CD4-positive, alpha-beta memory T cell (primary cell): ENCODE results near the gene FAM120A. TPM values are rescaled to one million over a fixed set of nuclear protein-coding genes. Genes with fewer than 3 reads are reported as not detected.

Source experiments
- CTCF ChIA-PET: fragments of 350-600 bp; sonication (Branson Sonifier 250); formaldehyde crosslinking; loops from one replicate; lab custom pipeline; 2021; ENCODE audit warnings: inconsistent platforms; ENCODE audit not compliant: partially characterized antibody; lab: Charles Lee
- POLR2A ChIA-PET: fragments of 350-600 bp; sonication (Branson Sonifier 250); formaldehyde crosslinking; loops from one replicate; lab custom pipeline; 2021; ENCODE audit not compliant: partially characterized antibody; lab: Charles Lee
- DNase-seq, 5 donors: peaks; one replicate each; pipeline versions ENCODE4 v3.0.0 to v3.0.0-alpha.2; 2020 to 2022; ENCODE audit warnings: mixed read lengths in 1 of 5
- H3K27ac ChIP-seq: one replicate; pipeline ENCODE4 v1.7.0; 2013; ENCODE audit warnings: low read depth, low read length
- H3K27me3 ChIP-seq: 2 replicates; pipeline ENCODE4 v1.7.0; 2013; ENCODE audit warnings: mild to moderate bottlenecking, low read length, moderate library complexity; ENCODE audit not compliant: insufficient read depth
- H3K36me3 ChIP-seq: 2 replicates; pipeline ENCODE4 v1.7.0; 2013; ENCODE audit warnings: mild to moderate bottlenecking, low read length, moderate library complexity; ENCODE audit not compliant: insufficient read depth
- H3K4me1 ChIP-seq: 2 replicates; pipeline ENCODE4 v1.7.0; 2013; ENCODE audit warnings: mild to moderate bottlenecking, low read length, moderate library complexity; ENCODE audit not compliant: insufficient read depth
- H3K4me3 ChIP-seq, 2 donors: one replicate each; pipeline ENCODE4 v1.7.0; 2013; ENCODE audit warnings: low read length in 2 of 2, mild to moderate bottlenecking in 1 of 2
- H3K9me3 ChIP-seq, 2 donors: one replicate each; pipeline ENCODE4 v1.7.0; 2013; ENCODE audit warnings: low read length in 2 of 2, control low read depth in 1 of 2; ENCODE audit not compliant: control insufficient read depth in 1 of 2
- H3K27ac Mint-ChIP-seq, 7 donors: one replicate each; pipeline ENCODE4 v1.8.0; 2020 to 2021; ENCODE audit warnings: mixed read lengths in 7 of 7, mild to moderate bottlenecking in 6 of 7, inconsistent platforms in 3 of 7, moderate library complexity in 3 of 7
- H3K27me3 Mint-ChIP-seq, 2 donors: one replicate each; pipeline ENCODE4 v1.8.0; 2020 to 2021; ENCODE audit warnings: mixed read lengths in 2 of 2
- H3K36me3 Mint-ChIP-seq, 2 donors: one replicate each; pipeline ENCODE4 v1.8.0; 2020 to 2021; ENCODE audit warnings: mixed read lengths in 2 of 2, inconsistent platforms in 1 of 2, mild to moderate bottlenecking in 1 of 2
- H3K4me1 Mint-ChIP-seq, 4 donors: one replicate each; pipeline ENCODE4 v1.8.0; 2020 to 2021; ENCODE audit warnings: mixed read lengths in 4 of 4, mild to moderate bottlenecking in 1 of 4
- H3K4me3 Mint-ChIP-seq, 8 donors: one replicate each; pipeline ENCODE4 v1.8.0; 2020 to 2021; ENCODE audit warnings: mixed read lengths in 8 of 8, mild to moderate bottlenecking in 7 of 8, moderate library complexity in 6 of 8, inconsistent platforms in 3 of 8
- H3K9me3 Mint-ChIP-seq, 8 donors: one replicate each; pipeline ENCODE4 v1.8.0; 2020 to 2021; ENCODE audit warnings: mixed read lengths in 8 of 8, mild to moderate bottlenecking in 5 of 8, inconsistent platforms in 3 of 8, moderate library complexity in 1 of 8
- intact Hi-C: fragments of 100-400 bp; cut with micrococcal nuclease; formaldehyde crosslinking; loops from one replicate; pipeline ENCODE4 v1.15.1; 2023
- polyA plus RNA-seq, 2 donors: library from polyadenylated mRNA; unstranded; fragments of 300-500 nt; fragmentation: Illumina TruSeq; gene quantifications; one replicate each; pipeline ENCODE4 v1.2.3, GENCODE V29; 2021
- total RNA-seq, 2 experiments: library from RNA; stranded (reverse); gene quantifications; one replicate each; pipeline ENCODE4 v1.2.3, GENCODE V29; 2021

The FAM120A gene
- total and polyA plus RNA-seq, 4 experiments from 2014 or later: 6.2 to 88.5 (median 49.9) TPM

DNA sequence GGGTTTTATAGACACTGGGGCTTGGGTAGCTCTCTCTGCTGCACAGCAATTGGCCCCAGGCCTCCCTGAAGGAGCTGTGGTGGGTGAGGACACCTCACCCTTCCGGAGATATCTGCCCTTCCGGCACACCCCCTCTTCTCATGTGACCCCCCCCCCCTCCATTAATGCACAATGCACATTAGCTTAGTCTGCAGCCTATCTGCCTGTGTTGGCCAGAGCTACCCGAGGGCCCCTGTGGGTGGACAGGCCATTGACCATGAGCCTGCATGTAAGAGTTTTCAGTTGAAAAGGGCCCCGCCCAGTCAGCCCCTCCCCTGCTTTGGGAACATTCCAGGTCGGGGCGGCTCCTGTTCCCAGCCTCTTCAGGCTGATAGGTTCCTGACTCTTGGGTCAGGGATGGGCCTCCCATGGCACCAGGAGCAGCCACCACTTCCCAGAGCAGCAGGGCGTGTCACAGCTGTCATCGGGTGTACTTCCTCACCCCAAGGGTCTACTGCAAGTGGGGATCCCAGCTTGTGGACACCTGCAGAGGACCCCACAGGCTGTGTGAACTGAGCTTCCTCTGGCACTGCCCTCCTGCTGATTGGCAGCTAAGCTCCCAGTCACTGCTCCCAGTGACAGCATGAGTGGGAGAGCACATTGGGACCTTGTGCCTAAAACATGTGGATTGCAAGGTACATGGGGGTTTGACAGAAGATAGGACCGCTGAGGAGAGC, 142.7 kb downstream of the FAM120A start:
- Histone ChIP-seq H3K36me3 (no peaks in the 10 kb centered on the region), H3K9me3 (no peaks in the 10 kb centered on the region), H3K27me3 (no peaks in the 10 kb centered on the region), H3K4me3 (no peak overlapping the region), H3K4me1 (peaks cover 34% of the 10 kb centered on the region), H3K27ac (no peak overlapping the region)
- Mint-ChIP-seq H3K27me3 (no peaks in the 10 kb centered on the region), H3K36me3 (no peaks in the 10 kb centered on the region), H3K4me1 (peaks cover 42 to 85% (median 65%) of the 10 kb centered on the region in 4 donors), H3K9me3 (no peaks in the 10 kb centered on the region), H3K27ac (peak overlapping the region in 1 of 7 donors; percentile 22), H3K4me3 (no peak overlapping the region)
- POLR2A ChIA-PET: no interaction called here
- no peak for DNase-seq
- intact Hi-C loops: no loop called here
- CTCF ChIA-PET: interaction anchor here (0.7 to 1.0 kb wide), 2 partner anchors 12 to 54 kb away, joined by 3 read pairs; no protein-coding TSS in a partner anchor

DNA sequence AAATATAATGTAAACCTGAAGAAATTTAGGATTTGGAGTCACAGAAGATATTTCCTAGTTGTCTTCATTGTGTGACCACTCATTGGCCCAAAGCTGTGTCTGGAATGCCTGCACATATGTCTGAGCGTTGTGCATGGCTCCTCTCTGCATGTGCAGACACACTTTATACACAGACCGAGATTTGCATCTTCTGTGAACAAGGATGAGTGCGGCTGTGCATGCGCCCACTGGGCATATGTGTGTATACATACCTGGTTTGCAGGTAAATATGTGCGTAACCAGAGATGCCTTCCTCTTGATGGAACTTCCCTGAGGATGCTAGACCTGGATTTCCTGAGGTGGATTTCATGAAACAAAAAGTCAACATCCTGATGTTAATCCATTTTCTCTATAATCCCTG, 144.0 kb downstream of the FAM120A start:
- H3K27ac Mint-ChIP-seq: peak overlapping the region in 1 of 7 donors; percentile 12
- H3K4me1 ChIP-seq: peaks cover 47% of the 10 kb centered on the region

DNA sequence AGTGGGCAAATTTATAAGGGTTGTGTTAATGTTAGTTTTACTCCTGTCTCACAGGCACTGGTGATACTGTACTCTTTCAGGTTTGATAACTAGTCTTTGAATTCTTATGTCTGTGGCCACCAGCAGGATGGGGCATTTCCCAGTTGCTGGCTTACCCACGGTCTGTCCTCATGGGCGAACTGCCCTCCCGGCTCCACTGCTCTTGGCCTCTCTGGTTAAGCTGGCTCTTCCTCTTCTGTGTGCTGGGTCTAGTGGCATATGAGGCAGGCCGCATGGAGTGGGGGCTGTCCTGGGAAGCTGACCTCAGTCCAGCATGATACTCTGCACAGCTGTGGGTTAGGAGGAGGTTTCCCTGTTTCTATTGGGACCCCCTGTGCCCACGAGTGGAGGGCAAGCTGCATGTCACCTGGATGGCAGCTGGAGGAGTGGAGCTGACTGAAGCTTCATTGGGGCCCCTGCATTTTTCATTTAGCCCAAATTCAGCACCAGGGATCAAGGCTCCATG, 144.4 kb downstream of the FAM120A start:
- H3K9me3 Mint-ChIP-seq: no peaks in the 10 kb centered on the region
- no peaks in the 10 kb centered on the region for H3K27me3 Mint-ChIP-seq
- Histone ChIP-seq H3K9me3 (no peaks in the 10 kb centered on the region), H3K27ac (no peak overlapping the region), H3K4me3 (no peak overlapping the region), H3K4me1 (peaks cover 52% of the 10 kb centered on the region), H3K27me3 (no peaks in the 10 kb centered on the region), H3K36me3 (no peaks in the 10 kb centered on the region)
- no peak for DNase-seq
- CTCF ChIA-PET: interaction anchor here (1.4 kb wide), 1 partner anchor 30 kb away, joined by 3 read pairs; no protein-coding TSS in a partner anchor
- intact Hi-C loops: no loop called here
- POLR2A ChIA-PET: no interaction called here
- no peaks in the 10 kb centered on the region for H3K36me3 Mint-ChIP-seq
- H3K4me3 Mint-ChIP-seq: peak overlapping the region in 1 of 8 donors; percentile 39
- peaks cover 49 to 87% (median 67%) of the 10 kb centered on the region in 4 donors for H3K4me1 Mint-ChIP-seq
- peak overlapping the region in 4 of 7 donors; percentile 12 to 55 (median 42) for H3K27ac Mint-ChIP-seq

More for the DNA sequence above, 144.0 kb downstream of the FAM120A start:
- no peaks in the 10 kb centered on the region for H3K27me3 ChIP-seq
- Mint-ChIP-seq H3K9me3 (no peaks in the 10 kb centered on the region), H3K27me3 (no peaks in the 10 kb centered on the region), H3K4me1 (peaks cover 47 to 85% (median 66%) of the 10 kb centered on the region in 4 donors), H3K4me3 (no peak overlapping the region), H3K36me3 (no peaks in the 10 kb centered on the region)
- CTCF ChIA-PET: interaction anchor here (1.4 kb wide), 1 partner anchor 29 kb away, joined by 3 read pairs; no protein-coding TSS in a partner anchor
- POLR2A ChIA-PET: no interaction called here
- H3K9me3 ChIP-seq: no peaks in the 10 kb centered on the region
- DNase-seq: no peak
- H3K27ac ChIP-seq: no peak overlapping the region
- H3K36me3 ChIP-seq: no peaks in the 10 kb centered on the region
- intact Hi-C loops: no loop called here
- no peak overlapping the region for H3K4me3 ChIP-seq

DNA sequence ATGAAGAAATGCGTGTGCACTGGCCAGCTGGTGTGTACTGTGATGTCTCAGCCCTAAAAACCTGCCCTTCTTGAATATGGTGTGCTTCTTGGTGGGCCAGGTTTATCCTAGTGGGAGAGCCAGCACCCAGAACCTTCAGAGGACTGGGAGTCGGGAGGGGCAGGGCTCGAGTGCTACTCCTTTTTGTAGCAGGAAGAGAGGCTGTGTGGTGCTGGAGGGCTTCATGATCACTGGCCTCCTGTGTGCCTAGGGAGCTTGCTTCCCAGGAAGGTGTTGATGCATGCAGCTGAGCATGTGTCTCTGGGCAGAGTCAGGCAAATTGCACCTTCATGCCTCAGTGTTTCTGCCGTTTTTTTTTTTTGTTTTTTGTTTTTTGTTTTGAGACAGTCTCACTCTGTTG, 144.9 kb downstream of the FAM120A start:
- Mint-ChIP-seq H3K4me1 (peaks cover 49 to 88% (median 69%) of the 10 kb centered on the region in 4 donors), H3K36me3 (no peaks in the 10 kb centered on the region), H3K27ac (peak overlapping the region in 3 of 7 donors; percentile 35 to 64 (median 48)), H3K27me3 (no peaks in the 10 kb centered on the region), H3K9me3 (no peaks in the 10 kb centered on the region), H3K4me3 (peak overlapping the region in 1 of 8 donors; percentile 39)
- no peak for DNase-seq
- intact Hi-C loops: no loop called here
- Histone ChIP-seq H3K27ac (no peak overlapping the region), H3K4me3 (no peak overlapping the region), H3K9me3 (no peaks in the 10 kb centered on the region), H3K27me3 (no peaks in the 10 kb centered on the region), H3K4me1 (peaks cover 56% of the 10 kb centered on the region), H3K36me3 (no peaks in the 10 kb centered on the region)
- CTCF ChIA-PET: interaction anchor here (1.4 kb wide), 1 partner anchor 30 kb away, joined by 3 read pairs; no protein-coding TSS in a partner anchor
- POLR2A ChIA-PET: no interaction called here

DNA sequence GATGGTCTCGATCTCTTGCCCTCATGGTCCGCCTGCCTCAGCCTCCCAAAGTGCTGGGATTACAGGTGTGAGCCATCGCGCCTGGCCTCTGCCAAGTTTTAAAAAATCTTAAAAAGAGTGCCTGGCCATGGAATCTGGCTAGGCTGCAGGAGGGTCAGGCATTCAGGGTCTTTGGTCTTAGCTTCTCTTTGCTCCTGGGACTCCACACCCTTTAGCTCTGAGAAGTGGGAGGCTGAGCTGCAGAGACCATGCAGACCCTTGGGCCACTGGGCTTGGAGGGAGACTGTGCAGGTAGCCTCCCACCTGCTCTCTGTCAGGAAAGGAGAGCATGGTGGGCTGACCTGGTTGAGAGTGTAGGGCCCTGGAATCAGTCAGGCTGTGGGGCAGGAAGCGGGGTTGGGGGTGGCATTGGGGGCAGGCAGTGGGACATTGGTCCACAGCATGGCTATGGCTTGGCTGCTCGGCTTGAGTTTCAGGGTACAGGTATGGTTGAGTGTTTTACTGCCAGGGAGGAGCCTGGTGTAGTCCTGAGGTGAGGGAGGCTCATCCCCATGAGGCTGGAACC, 145.7 kb downstream of the FAM120A start:
- Mint-ChIP-seq H3K27ac (peak overlapping the region in 4 of 7 donors; percentile 46 to 74 (median 64)), H3K9me3 (no peaks in the 10 kb centered on the region), H3K4me3 (peak overlapping the region in 1 of 8 donors; percentile 30), H3K4me1 (peaks cover 53 to 82% (median 70%) of the 10 kb centered on the region in 4 donors), H3K27me3 (no peaks in the 10 kb centered on the region), H3K36me3 (no peaks in the 10 kb centered on the region)
- Histone ChIP-seq H3K27me3 (no peaks in the 10 kb centered on the region), H3K4me3 (no peak overlapping the region), H3K27ac (no peak overlapping the region), H3K4me1 (peaks cover 55% of the 10 kb centered on the region), H3K36me3 (no peaks in the 10 kb centered on the region), H3K9me3 (no peaks in the 10 kb centered on the region)
- no peak for DNase-seq
- ChIA-PET POLR2A (no interaction called here), CTCF (interaction anchor here (1.4 kb wide), 1 partner anchor 31 kb away, joined by 3 read pairs; no protein-coding TSS in a partner anchor)
- intact Hi-C loops: no loop called here

DNA sequence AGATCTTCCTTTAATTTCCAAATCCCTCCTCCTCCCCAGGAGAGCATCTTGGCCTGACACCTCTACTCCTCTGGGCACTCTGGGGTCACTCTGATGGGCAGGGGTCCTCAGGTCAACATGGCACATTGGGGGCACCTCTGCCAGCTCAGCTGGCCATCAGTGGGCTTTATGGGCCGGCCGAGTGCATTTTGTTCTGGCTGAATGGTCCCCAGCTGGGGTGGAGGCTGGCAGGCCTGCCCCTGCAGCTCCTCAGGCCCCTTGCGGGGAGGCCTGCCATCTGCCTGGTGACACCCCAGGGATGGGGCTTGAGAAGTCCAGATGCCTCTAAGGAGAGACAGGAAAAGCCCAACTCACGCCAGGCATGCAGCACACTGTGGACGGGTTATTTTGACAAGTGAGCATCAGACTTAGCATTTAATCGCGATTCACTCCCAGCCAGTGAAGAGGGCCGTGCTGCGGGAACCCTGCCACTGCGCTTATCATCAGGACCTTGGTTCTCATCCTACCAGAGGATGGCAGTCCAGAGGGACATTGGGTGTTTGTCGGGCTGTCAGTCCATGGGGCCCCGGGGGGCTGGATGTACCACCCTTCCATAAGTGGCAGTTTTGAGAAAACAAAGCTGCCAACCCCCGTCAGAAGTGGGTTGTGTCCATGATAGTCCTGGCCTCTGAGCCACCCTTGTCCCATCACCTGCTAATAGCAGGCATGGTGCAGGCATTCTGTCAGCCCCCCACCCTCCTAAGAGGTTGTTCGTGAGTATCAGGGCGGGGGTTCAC, 146.6 kb downstream of the FAM120A start:
- Mint-ChIP-seq H3K27ac (peak overlapping the region in 5 of 7 donors; percentile 57 to 90 (median 72)), H3K36me3 (peaks cover 0 to 2% of the 10 kb centered on the region in 2 donors), H3K4me1 (peaks cover 49 to 76% (median 67%) of the 10 kb centered on the region in 4 donors), H3K4me3 (peak overlapping the region in 5 of 8 donors; percentile 57 to 82 (median 74)), H3K9me3 (no peaks in the 10 kb centered on the region), H3K27me3 (no peaks in the 10 kb centered on the region)
- no peak overlapping the region for H3K27ac ChIP-seq
- H3K4me3 ChIP-seq: no peak overlapping the region
- no peaks in the 10 kb centered on the region for H3K9me3 ChIP-seq
- peaks cover 54% of the 10 kb centered on the region for H3K4me1 ChIP-seq
- ChIA-PET POLR2A (no interaction called here), CTCF (no interaction called here)
- H3K27me3 ChIP-seq: no peaks in the 10 kb centered on the region
- intact Hi-C loops: no loop called here
- no peak for DNase-seq
- H3K36me3 ChIP-seq: no peaks in the 10 kb centered on the region
